ENCODE results near the gene ACP2. TPM values are rescaled to one million over a fixed set of nuclear protein-coding genes. Genes with fewer than 3 reads are reported as not detected.

ACP2 gene, protein sequence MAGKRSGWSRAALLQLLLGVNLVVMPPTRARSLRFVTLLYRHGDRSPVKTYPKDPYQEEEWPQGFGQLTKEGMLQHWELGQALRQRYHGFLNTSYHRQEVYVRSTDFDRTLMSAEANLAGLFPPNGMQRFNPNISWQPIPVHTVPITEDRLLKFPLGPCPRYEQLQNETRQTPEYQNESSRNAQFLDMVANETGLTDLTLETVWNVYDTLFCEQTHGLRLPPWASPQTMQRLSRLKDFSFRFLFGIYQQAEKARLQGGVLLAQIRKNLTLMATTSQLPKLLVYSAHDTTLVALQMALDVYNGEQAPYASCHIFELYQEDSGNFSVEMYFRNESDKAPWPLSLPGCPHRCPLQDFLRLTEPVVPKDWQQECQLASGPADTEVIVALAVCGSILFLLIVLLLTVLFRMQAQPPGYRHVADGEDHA
- total RNA-seq = 23.2 and 24.5 TPM in 2 replicates

DNA sequence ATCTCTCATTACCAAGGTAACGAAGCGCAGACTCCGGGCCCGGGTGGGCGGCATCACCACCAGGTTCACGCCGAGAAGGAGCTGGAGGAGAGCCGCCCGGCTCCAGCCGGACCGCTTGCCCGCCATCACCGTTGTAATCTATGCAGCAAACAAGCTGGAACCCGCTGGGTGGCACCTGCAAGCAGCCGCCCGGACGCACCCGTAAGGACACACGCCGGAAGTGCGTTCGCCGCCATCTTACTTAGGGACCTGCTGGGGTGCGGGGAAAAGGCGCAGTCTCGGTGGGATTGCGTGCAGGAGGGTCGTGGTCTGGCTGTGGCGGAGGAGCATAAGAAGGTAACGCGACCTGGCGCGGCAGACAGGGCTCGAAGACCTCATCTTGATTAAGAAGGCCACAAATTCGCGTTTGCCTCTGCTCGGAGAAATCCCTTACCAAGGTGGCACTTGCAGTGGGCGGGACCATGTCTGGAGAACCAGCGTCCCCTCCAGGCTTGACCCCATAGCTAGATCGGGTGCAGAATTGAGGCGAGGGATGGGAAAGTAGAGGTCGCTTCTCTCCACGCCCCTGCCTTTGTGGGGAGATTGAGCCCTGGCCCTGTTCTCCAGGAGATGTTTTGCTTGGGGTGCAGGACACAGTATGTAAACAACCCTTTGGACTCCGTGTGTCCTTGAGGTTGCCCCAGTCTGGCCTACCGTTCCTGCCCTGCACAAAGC is at the start of gene ACP2:
TSS of gene ACP2 (minus strand) at position 151 of the 714 bp plus-strand sequence. CDS start at position 126, 25 bp downstream.
- H3K27ac Mint-ChIP-seq = peak within 1 kb of the TSS; percentile 96
- peaks cover 13% of the 10 kb centered on the region for H3K36me3 Mint-ChIP-seq (ENCODE audit: low read depth)
- H3K27me3 Mint-ChIP-seq (ENCODE audit: low read depth) = no peaks in the 10 kb centered on the region
- peak within 1 kb of the TSS; percentile 98 for H3K4me3 Mint-ChIP-seq (ENCODE audit: low read depth)
- no peaks in the 10 kb centered on the region for H3K9me3 Mint-ChIP-seq
- intact Hi-C loops (cut with micrococcal nuclease) = loop anchor here (1.0 kb wide), 3 partner anchors 15 to 72 kb away; no protein-coding TSS in a partner anchor
- peak; percentile 85 for DNase-seq (ENCODE audit: low spot score)
- peaks cover 14% of the 10 kb centered on the region for H3K4me1 Mint-ChIP-seq (ENCODE audit: low read depth)

GRCh38 chr11:47296045-47296444 is 47.4 kb upstream of the ACP2 start:
- H3K4me3 Mint-ChIP-seq (ENCODE audit: low read depth) = no peak overlapping the region
- intact Hi-C loops (cut with micrococcal nuclease) = no loop called here
- H3K27ac Mint-ChIP-seq = no peak overlapping the region
- DNase-seq (ENCODE audit: low spot score) = no peak
- H3K4me1 Mint-ChIP-seq (ENCODE audit: low read depth) = peaks cover 1% of the 10 kb centered on the region
- H3K27me3 Mint-ChIP-seq (ENCODE audit: low read depth) = no peaks in the 10 kb centered on the region
- peaks cover 24% of the 10 kb centered on the region for H3K9me3 Mint-ChIP-seq
- H3K36me3 Mint-ChIP-seq (ENCODE audit: low read depth) = peaks cover 88% of the 10 kb centered on the region

DNA sequence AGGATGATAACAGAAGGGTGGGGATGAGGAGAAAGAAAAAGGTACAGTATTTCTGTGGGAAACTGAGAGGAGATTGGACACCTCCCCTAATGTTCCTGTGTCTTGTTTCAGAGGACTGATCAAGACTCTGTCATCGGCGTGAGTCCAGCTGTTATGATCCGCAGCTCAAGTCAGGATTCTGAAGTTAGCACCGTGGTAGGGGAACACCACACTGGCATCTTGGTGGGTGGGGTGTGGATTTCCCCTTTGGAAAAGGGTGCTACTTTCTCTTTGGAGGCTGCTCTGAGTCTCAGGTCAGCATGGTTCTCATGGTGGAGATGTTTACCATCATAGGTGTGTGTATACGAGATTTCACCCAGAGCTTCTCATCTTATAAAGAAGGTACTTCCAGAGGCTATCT is 46.8 kb upstream of the ACP2 start:
- no peak for DNase-seq (ENCODE audit: low spot score)
- no peak overlapping the region for H3K27ac Mint-ChIP-seq
- H3K4me3 Mint-ChIP-seq (ENCODE audit: low read depth) = no peak overlapping the region
- peaks cover 19% of the 10 kb centered on the region for H3K9me3 Mint-ChIP-seq
- no peaks in the 10 kb centered on the region for H3K4me1 Mint-ChIP-seq (ENCODE audit: low read depth)
- H3K36me3 Mint-ChIP-seq (ENCODE audit: low read depth) = peaks cover 88% of the 10 kb centered on the region
- intact Hi-C loops (cut with micrococcal nuclease) = no loop called here
- no peaks in the 10 kb centered on the region for H3K27me3 Mint-ChIP-seq (ENCODE audit: low read depth)

DNA sequence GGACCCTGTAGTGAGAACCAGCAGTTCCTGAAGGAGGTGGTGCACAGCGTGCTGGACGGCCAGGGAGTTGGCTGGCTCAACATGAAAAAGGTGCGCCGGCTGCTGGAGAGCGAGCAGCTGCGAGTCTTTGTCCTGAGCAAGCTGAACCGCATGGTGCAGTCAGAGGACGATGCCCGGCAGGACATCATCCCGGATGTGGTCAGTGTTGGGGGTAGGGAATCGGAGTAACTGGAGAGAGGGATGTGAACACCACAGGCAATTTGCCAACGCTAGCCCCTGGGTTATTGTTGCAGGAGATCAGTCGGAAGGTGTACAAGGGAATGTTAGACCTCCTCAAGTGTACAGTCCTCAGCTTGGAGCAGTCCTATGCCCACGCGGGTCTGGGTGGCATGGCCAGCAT is 41.2 kb upstream of the ACP2 start:
- intact Hi-C loops (cut with micrococcal nuclease) = no loop called here
- no peak overlapping the region for H3K27ac Mint-ChIP-seq
- DNase-seq (ENCODE audit: low spot score) = no peak
- peaks cover 86% of the 10 kb centered on the region for H3K36me3 Mint-ChIP-seq (ENCODE audit: low read depth)
- no peaks in the 10 kb centered on the region for H3K4me1 Mint-ChIP-seq (ENCODE audit: low read depth)
- H3K9me3 Mint-ChIP-seq = no peaks in the 10 kb centered on the region
- no peak overlapping the region for H3K4me3 Mint-ChIP-seq (ENCODE audit: low read depth)
- no peaks in the 10 kb centered on the region for H3K27me3 Mint-ChIP-seq (ENCODE audit: low read depth)

GRCh38 chr11:47288066-47288465 is 39.5 kb upstream of the ACP2 start:
- Mint-ChIP-seq H3K27ac (no peak overlapping the region), H3K36me3 (ENCODE audit: low read depth) (peaks cover 86% of the 10 kb centered on the region)

GRCh38 chr11:47285969-47286770 is 37.6 kb upstream of the ACP2 start:
- H3K36me3 Mint-ChIP-seq (ENCODE audit: low read depth) = peaks cover 80% of the 10 kb centered on the region
- intact Hi-C loops (cut with micrococcal nuclease) = no loop called here
- H3K27ac Mint-ChIP-seq = no peak overlapping the region

More at GRCh38 chr11:47288066-47288465, 39.5 kb upstream of the ACP2 start:
- Mint-ChIP-seq H3K9me3 (no peaks in the 10 kb centered on the region), H3K27me3 (ENCODE audit: low read depth) (no peaks in the 10 kb centered on the region), H3K4me3 (ENCODE audit: low read depth) (no peak overlapping the region), H3K4me1 (ENCODE audit: low read depth) (no peaks in the 10 kb centered on the region)
- DNase-seq (ENCODE audit: low spot score) = no peak
- intact Hi-C loops (cut with micrococcal nuclease) = no loop called here

GRCh38 chr11:47284151-47284550 is 35.5 kb upstream of the ACP2 start:
- H3K36me3 Mint-ChIP-seq (ENCODE audit: low read depth) = peaks cover 79% of the 10 kb centered on the region
- no peak overlapping the region for H3K27ac Mint-ChIP-seq
- no peak for DNase-seq (ENCODE audit: low spot score)
- intact Hi-C loops (cut with micrococcal nuclease) = no loop called here
- H3K27me3 Mint-ChIP-seq (ENCODE audit: low read depth) = no peaks in the 10 kb centered on the region
- H3K9me3 Mint-ChIP-seq = no peaks in the 10 kb centered on the region
- no peaks in the 10 kb centered on the region for H3K4me1 Mint-ChIP-seq (ENCODE audit: low read depth)
- H3K4me3 Mint-ChIP-seq (ENCODE audit: low read depth) = no peak overlapping the region

More at GRCh38 chr11:47285969-47286770, 37.6 kb upstream of the ACP2 start:
- Mint-ChIP-seq H3K9me3 (no peaks in the 10 kb centered on the region), H3K4me3 (ENCODE audit: low read depth) (no peak overlapping the region), H3K4me1 (ENCODE audit: low read depth) (no peaks in the 10 kb centered on the region), H3K27me3 (ENCODE audit: low read depth) (no peaks in the 10 kb centered on the region)
- no peak for DNase-seq (ENCODE audit: low spot score)

DNA sequence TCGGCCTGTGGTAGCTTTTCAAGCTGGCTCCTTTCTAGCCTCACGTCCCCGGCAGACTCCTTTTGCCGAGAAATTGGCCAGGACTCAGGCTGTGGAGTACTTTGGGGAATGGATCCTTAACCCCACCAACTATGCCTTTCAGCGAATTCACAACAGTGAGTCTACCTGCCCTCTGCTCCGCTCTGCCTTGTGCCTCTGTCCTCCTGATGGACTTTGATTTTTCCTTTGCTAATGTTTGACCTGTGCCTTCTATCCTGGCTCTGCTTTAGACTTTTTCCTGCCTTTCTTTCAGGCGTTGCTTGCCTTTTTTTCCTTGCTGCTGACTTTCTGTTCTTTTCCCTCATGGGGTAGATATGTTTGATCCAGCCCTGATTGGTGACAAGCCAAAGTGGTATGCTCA is 33.8 kb upstream of the ACP2 start:
- Mint-ChIP-seq H3K27me3 (ENCODE audit: low read depth) (no peaks in the 10 kb centered on the region), H3K4me3 (ENCODE audit: low read depth) (no peak overlapping the region), H3K36me3 (ENCODE audit: low read depth) (peaks cover 75% of the 10 kb centered on the region), H3K27ac (no peak overlapping the region), H3K4me1 (ENCODE audit: low read depth) (no peaks in the 10 kb centered on the region), H3K9me3 (no peaks in the 10 kb centered on the region)
- DNase-seq (ENCODE audit: low spot score) = no peak
- intact Hi-C loops (cut with micrococcal nuclease) = no loop called here

DNA sequence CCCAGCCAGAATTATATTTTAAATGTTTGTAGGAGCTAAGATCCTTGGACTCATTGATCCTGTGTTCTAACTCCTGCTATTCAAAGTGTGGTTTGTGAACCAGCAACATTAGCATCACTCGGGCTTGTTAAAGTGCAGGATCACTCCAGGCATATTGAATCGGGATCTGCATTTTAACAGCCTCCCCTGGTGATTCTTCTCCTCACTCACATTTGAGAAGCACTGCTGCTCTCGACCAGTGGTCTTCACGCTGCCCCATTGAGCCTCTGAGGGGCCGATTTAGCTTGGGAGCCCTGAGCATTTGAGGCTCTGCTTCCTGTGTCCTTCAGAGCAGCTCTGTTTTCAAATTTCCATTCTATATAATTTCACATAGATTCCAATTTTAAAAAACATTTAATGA is 32.2 kb upstream of the ACP2 start:
- Mint-ChIP-seq H3K27me3 (ENCODE audit: low read depth) (no peaks in the 10 kb centered on the region), H3K4me3 (ENCODE audit: low read depth) (no peak overlapping the region), H3K36me3 (ENCODE audit: low read depth) (peaks cover 74% of the 10 kb centered on the region), H3K9me3 (no peaks in the 10 kb centered on the region), H3K4me1 (ENCODE audit: low read depth) (no peaks in the 10 kb centered on the region), H3K27ac (no peak overlapping the region)
- DNase-seq (ENCODE audit: low spot score) = no peak
- intact Hi-C loops (cut with micrococcal nuclease) = no loop called here

DNA sequence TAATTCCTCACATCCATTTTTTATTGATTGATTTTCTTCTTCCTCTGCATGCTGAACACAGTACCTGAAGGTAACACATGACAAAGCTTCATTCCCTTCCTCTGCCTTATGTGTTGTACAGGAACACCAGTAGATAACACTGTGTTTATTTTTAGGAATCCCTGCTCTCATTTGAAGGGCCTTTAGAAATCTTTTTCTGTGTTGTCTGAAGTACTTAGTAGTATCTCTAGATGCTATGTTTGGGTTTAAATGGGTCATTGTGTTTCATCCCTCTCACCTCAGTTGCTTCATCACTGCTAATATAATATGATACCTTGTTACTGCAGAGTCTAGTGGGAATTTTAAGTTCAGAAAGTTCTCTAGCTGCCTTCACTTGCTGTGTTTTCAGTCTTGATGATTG is 31.5 kb upstream of the ACP2 start:
- no peaks in the 10 kb centered on the region for H3K9me3 Mint-ChIP-seq
- H3K36me3 Mint-ChIP-seq (ENCODE audit: low read depth) = peaks cover 72% of the 10 kb centered on the region
- no peaks in the 10 kb centered on the region for H3K27me3 Mint-ChIP-seq (ENCODE audit: low read depth)

DNA sequence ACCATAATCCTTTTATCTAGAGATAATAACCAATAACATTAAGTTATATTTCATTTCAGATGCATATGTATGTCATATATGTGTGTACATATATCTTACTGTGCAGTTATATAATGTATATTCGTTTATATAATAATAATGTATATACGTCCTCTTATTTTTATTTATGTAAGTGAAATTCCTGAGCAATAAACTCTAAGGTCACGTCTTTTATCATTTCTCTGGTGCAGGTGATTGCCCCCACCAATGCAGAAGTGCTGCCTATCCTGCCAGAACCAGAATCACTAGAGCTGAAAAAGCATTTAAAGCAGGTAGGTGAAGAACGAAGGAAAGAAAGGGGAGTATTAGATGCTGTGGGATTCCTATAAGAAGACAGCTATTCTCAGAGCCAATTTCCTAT is 30.2 kb upstream of the ACP2 start:
- intact Hi-C loops (cut with micrococcal nuclease) = loop anchor here (10.0 kb wide), 1 partner anchor 574 kb away; the partner anchor contains the start of genes ARHGAP1 and ZNF408
- Mint-ChIP-seq H3K36me3 (ENCODE audit: low read depth) (peaks cover 73% of the 10 kb centered on the region), H3K27me3 (ENCODE audit: low read depth) (no peaks in the 10 kb centered on the region), H3K27ac (no peak overlapping the region), H3K4me3 (ENCODE audit: low read depth) (no peak overlapping the region), H3K9me3 (no peaks in the 10 kb centered on the region), H3K4me1 (ENCODE audit: low read depth) (no peaks in the 10 kb centered on the region)
- DNase-seq (ENCODE audit: low spot score) = no peak

More for the DNA sequence above, 31.5 kb upstream of the ACP2 start:
- Mint-ChIP-seq H3K4me3 (ENCODE audit: low read depth) (no peak overlapping the region), H3K27ac (no peak overlapping the region), H3K4me1 (ENCODE audit: low read depth) (no peaks in the 10 kb centered on the region)
- intact Hi-C loops (cut with micrococcal nuclease) = no loop called here
- DNase-seq (ENCODE audit: low spot score) = no peak

DNA sequence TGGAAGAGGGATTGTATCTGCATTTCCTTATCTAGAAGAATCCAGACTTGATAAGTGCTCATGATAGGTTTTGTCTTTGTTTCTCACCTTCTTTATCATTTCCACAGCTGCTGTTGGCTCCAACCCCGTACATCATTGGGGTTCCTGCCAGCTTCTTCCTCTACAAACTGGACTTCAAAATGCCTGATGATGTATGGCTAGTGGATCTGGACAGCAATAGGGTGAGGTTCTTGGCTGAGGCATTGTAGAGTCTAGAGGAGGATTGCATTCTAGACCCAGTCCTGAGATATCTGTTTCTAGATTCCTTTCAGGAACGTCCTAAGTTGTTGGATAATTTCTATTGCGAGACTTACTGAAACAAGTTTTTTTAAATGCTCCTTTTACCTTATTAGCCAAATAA is 29.4 kb upstream of the ACP2 start:
- peaks cover 77% of the 10 kb centered on the region for H3K36me3 Mint-ChIP-seq (ENCODE audit: low read depth)
- H3K9me3 Mint-ChIP-seq = no peaks in the 10 kb centered on the region
- no peaks in the 10 kb centered on the region for H3K27me3 Mint-ChIP-seq (ENCODE audit: low read depth)
- DNase-seq (ENCODE audit: low spot score) = no peak
- no peak overlapping the region for H3K4me3 Mint-ChIP-seq (ENCODE audit: low read depth)
- intact Hi-C loops (cut with micrococcal nuclease) = loop anchor here (10.0 kb wide), 1 partner anchor 573 kb away; the partner anchor contains the start of genes ARHGAP1 and ZNF408
- peaks cover under 1% of the 10 kb centered on the region for H3K4me1 Mint-ChIP-seq (ENCODE audit: low read depth)
- H3K27ac Mint-ChIP-seq = no peak overlapping the region
